Sigmoid colon (tissue), 4 donors: ENCODE results near the gene ZNF202.

Experiments used
- CTCF ChIP-seq, 4 experiments: fragments of 450-650 bp in 3 of 4; fragments of 200-600 bp in 1 of 4; IDR thresholded peaks; one replicate each; pipeline ENCODE4 v1.5.1; 2016 to 2019; ENCODE audit warnings: antibody characterized with exemption in 4 of 4, mild to moderate bottlenecking in 3 of 4, moderate library complexity in 2 of 4
- EP300 ChIP-seq, 4 donors: sonication (generic); formaldehyde crosslinking; IDR thresholded peaks; one replicate each; pipeline ENCODE4 v1.6.1; 2017; ENCODE audit warnings: antibody characterized with exemption in 4 of 4
- POLR2A ChIP-seq, 2 donors: fragments of 450-650 bp; IDR thresholded peaks; one replicate each; pipeline ENCODE4 v1.6.1; 2016; ENCODE audit warnings: antibody characterized with exemption in 2 of 2, mild to moderate bottlenecking in 2 of 2, moderate library complexity in 2 of 2

DNA sequence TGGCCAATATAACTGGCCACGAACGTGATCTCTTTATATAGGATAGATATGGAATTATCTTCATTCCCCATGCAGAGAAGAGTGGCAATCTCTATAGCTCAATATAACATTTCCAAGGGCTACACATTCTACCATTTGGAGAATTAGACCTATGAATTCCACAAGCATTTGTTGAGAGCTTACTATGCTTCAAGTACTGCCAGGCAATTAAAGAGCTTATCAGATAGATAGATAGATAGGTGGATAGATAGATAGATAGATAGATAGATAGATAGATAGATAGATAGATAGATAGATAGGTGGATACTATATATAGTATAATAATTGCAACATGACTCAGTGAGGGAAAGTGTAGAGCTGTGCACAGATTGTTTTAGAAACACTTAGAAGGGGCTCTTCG is 14.4 kb upstream of the ZNF202 start:
- TF ChIP-seq POLR2A (IDR thresholded peaks at IDR 0.05) (no peak), CTCF (IDR thresholded peaks at IDR 0.05) (no peak), EP300 (IDR thresholded peaks at IDR 0.05) (no peak)
